Effector memory CD4-positive, alpha-beta T cell (primary cell): ENCODE results near the gene TBC1D8.

Experiments used
- DNase-seq, 3 donors: peaks; one replicate each; pipeline ENCODE4 v3.0.0-alpha.2; 2020
- H3K27ac ChIP-seq: 2 replicates; pipeline ENCODE4 v1.7.0; 2013; ENCODE audit warnings: mild to moderate bottlenecking, low read length, moderate library complexity; ENCODE audit not compliant: insufficient read depth, poor library complexity, severe bottlenecking
- H3K27me3 ChIP-seq: replicated peaks from 2 replicates; pipeline ENCODE4 v1.7.0; 2013; ENCODE audit warnings: mild to moderate bottlenecking, low read length; ENCODE audit not compliant: insufficient read depth, control insufficient read depth, poor library complexity, severe bottlenecking
- H3K36me3 ChIP-seq: 2 replicates; pipeline ENCODE4 v1.7.0; 2013; ENCODE audit warnings: mild to moderate bottlenecking, low read length, moderate library complexity; ENCODE audit not compliant: control insufficient read depth, insufficient read depth
- H3K4me1 ChIP-seq: 2 replicates; pipeline ENCODE4 v1.7.0; 2013; ENCODE audit warnings: low read length, mild to moderate bottlenecking; ENCODE audit not compliant: control insufficient read depth, insufficient read depth, poor library complexity, severe bottlenecking
- H3K4me3 ChIP-seq: 2 replicates; pipeline ENCODE4 v1.7.0; 2013; ENCODE audit warnings: low read length, low read depth, mild to moderate bottlenecking; ENCODE audit not compliant: insufficient read depth, poor library complexity, severe bottlenecking
- H3K9me3 ChIP-seq: 2 replicates; pipeline ENCODE4 v1.7.0; 2013; ENCODE audit warnings: mild to moderate bottlenecking, low read length, moderate library complexity; ENCODE audit not compliant: control insufficient read depth

The TBC1D8 gene

GRCh38 chr2:101080211-101081068 is 70.7 kb downstream of the TBC1D8 start:
- Histone ChIP-seq H3K4me1 (no peaks in the 10 kb centered on the region), H3K9me3 (no peaks in the 10 kb centered on the region), H3K27ac (no peak overlapping the region), H3K4me3 (no peak overlapping the region), H3K27me3 (no peaks in the 10 kb centered on the region), H3K36me3 (no peaks in the 10 kb centered on the region)
- no peak for DNase-seq

GRCh38 chr2:101076581-101076980 is 74.6 kb downstream of the TBC1D8 start:
- no peak for DNase-seq
- H3K27ac ChIP-seq = no peak overlapping the region
- H3K4me3 ChIP-seq = no peak overlapping the region

GRCh38 chr2:101064868-101065549 is 86.2 kb downstream of the TBC1D8 start:
- DNase-seq = no peak
- H3K9me3 ChIP-seq = no peaks in the 10 kb centered on the region
- no peaks in the 10 kb centered on the region for H3K36me3 ChIP-seq
- no peak overlapping the region for H3K4me3 ChIP-seq
- H3K4me1 ChIP-seq = no peaks in the 10 kb centered on the region
- H3K27me3 ChIP-seq = no peaks in the 10 kb centered on the region
- no peak overlapping the region for H3K27ac ChIP-seq

More at GRCh38 chr2:101076581-101076980, 74.6 kb downstream of the TBC1D8 start:
- Histone ChIP-seq H3K4me1 (no peaks in the 10 kb centered on the region), H3K27me3 (no peaks in the 10 kb centered on the region), H3K36me3 (no peaks in the 10 kb centered on the region), H3K9me3 (no peaks in the 10 kb centered on the region)

GRCh38 chr2:101064505-101064867 is 86.7 kb downstream of the TBC1D8 start:
- no peaks in the 10 kb centered on the region for H3K4me1 ChIP-seq
- no peak overlapping the region for H3K4me3 ChIP-seq
- no peaks in the 10 kb centered on the region for H3K27me3 ChIP-seq
- H3K27ac ChIP-seq = no peak overlapping the region
- no peak for DNase-seq
- H3K9me3 ChIP-seq = no peaks in the 10 kb centered on the region
- no peaks in the 10 kb centered on the region for H3K36me3 ChIP-seq

GRCh38 chr2:101064125-101064502 is 87.1 kb downstream of the TBC1D8 start:
- Histone ChIP-seq H3K4me3 (no peak overlapping the region), H3K27me3 (no peaks in the 10 kb centered on the region), H3K27ac (no peak overlapping the region), H3K9me3 (no peaks in the 10 kb centered on the region), H3K36me3 (no peaks in the 10 kb centered on the region), H3K4me1 (no peaks in the 10 kb centered on the region)
- DNase-seq = no peak

GRCh38 chr2:101063352-101064124 is 87.6 kb downstream of the TBC1D8 start:
- H3K4me1 ChIP-seq = no peaks in the 10 kb centered on the region
- no peaks in the 10 kb centered on the region for H3K36me3 ChIP-seq
- H3K9me3 ChIP-seq = no peaks in the 10 kb centered on the region
- no peak overlapping the region for H3K27ac ChIP-seq
- DNase-seq = no peak
- no peak overlapping the region for H3K4me3 ChIP-seq
- no peaks in the 10 kb centered on the region for H3K27me3 ChIP-seq

GRCh38 chr2:101058386-101058785 is 92.8 kb downstream of the TBC1D8 start:
- H3K4me3 ChIP-seq = no peak overlapping the region
- no peaks in the 10 kb centered on the region for H3K4me1 ChIP-seq
- no peaks in the 10 kb centered on the region for H3K27me3 ChIP-seq
- no peak for DNase-seq
- H3K36me3 ChIP-seq = no peaks in the 10 kb centered on the region
- no peak overlapping the region for H3K27ac ChIP-seq
- no peaks in the 10 kb centered on the region for H3K9me3 ChIP-seq

- H3K27ac ChIP-seq = no peak overlapping the region
- no peaks in the 10 kb centered on the region for H3K4me1 ChIP-seq
- H3K4me3 ChIP-seq = no peak overlapping the region
- H3K36me3 ChIP-seq = no peaks in the 10 kb centered on the region
- no peaks in the 10 kb centered on the region for H3K27me3 ChIP-seq
- no peak for DNase-seq
- no peaks in the 10 kb centered on the region for H3K9me3 ChIP-seq
Measured at GRCh38 chr2:101057051-101057933, 93.9 kb downstream of the TBC1D8 start.

- no peak overlapping the region for H3K27ac ChIP-seq
- H3K4me1 ChIP-seq = no peaks in the 10 kb centered on the region
- no peaks in the 10 kb centered on the region for H3K27me3 ChIP-seq
- no peak overlapping the region for H3K4me3 ChIP-seq
- DNase-seq = no peak
- H3K36me3 ChIP-seq = no peaks in the 10 kb centered on the region
- H3K9me3 ChIP-seq = no peaks in the 10 kb centered on the region
Measured at GRCh38 chr2:101053117-101053516, 98.1 kb downstream of the TBC1D8 start.
